GM18867 (cell line): ENCODE data around the gene PRR35.
"Not testable (repeated sequence)": the region's sequence is repeated elsewhere in the genome, so short reads cannot be mapped to it uniquely, and the experiment has no call there.

Experiments used
- ATAC-seq: cut with Tn5 transposase; IDR thresholded peaks from one replicate; pipeline ENCODE4 v1.9.1; 2021; ENCODE audit warnings: mild to moderate bottlenecking, moderate library complexity; ENCODE audit not compliant: unreplicated experiment

PRR35 gene

DNA sequence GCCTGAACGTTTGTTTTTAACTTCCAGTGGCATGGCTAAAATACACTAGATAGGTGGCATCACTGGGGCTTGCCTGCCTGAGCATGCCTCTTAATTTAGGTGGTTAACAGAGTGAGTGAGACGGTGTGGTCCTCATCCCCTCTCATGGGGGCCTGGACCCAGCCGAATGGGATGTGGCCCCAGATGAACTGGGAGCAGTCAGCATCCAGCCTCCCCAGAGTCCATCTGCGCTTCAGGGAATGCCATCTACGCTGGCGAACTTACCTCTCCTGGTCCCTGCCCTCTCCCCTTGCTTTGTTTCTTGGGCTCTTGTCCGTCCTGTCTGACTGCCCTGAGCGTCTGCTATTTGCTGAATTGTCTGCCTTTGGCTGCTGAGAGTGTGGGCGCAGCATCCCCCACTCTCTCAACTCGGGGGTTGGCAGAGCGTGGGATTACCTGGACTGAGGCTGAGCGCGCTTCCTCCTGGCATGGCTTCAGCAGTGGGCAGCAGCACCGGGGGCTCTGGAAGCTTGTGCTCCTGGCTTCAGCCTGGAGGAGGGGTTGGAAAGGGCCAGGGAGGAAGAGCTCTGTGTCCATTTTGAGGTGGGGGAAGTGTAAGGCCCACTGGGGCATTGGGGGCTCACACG lies 31.8 kb downstream of the PRR35 start:
- ATAC-seq = no peak

DNA sequence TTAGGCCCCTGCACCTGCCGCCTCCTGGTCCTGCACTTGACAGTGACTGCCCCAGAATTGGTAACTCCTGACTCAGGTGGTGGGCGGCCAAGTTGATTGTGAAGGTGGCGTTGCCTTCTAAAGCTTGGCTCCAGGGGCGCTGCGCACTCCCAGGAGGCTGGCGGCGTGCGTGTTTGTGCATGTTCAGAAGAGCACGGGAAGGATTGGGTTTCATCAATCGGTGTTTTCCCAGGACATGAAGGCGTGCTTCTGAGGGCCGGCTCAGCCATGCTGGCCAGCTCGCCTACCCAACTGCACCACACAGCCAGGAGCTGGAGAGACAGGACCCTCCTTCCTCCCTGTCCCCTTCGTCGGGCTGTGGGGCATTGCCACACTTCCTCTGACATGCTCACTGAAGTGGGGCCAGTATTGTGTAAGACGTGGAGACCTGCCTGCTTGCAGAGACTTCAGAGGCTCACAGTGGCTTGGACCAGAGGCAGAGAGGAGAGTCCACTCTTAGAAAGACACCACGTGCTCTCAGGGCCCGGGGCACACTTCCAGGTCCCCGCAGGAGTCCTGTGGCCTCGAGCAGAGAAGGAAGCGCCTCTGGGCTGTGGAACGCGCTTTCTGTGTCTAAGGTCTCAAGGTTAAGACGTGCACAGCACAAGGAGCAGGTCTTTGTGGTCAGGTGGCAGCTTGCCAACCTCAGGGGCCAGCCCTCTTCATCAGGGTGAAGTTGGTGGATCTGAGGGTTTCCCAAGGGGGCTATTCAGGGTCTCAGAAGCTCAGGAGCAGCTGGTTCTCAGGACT lies 32.5 kb downstream of the PRR35 start:
- no peak for ATAC-seq

DNA sequence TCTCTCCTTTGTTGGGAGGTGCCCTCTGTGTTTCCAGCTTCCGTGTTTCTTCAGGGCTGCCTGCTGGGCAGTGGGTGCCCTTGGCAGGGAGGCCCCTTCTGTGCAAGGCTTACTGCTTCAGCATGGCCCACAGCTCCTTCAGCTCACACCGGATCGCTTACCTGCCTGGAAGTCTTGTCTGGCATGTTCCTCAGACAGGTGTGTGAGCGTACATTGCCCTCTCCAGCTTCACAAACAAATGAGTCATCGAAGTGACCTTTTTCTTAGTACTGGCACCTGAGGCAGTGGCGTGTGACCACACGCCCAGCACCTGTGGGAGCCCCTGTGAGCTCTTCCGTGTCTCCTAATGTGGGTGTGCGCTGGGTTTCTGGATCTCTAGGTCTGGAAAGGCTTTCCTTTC lies 33.2 kb downstream of the PRR35 start:
- no peak for ATAC-seq

DNA sequence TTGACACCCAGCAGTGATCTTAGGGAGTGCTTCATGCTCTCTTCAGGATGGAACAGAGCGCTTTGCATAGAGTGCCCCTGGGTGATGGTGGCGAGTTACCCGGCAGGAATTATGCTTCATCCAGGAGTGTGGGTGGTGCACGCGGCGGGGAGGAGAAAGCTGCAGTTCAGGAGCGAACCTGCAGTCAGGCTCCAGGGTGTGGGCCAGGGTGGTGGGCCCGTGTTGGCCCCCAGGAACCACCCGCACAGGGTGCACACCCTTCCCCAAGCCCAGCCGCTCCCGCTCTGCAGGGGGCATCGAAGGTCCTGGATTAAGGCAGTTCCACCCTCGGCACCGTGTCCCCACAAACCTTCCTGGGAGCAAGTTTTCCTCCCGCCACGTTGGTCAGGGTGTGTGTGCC lies 33.6 kb downstream of the PRR35 start:
- ATAC-seq = no peak

DNA sequence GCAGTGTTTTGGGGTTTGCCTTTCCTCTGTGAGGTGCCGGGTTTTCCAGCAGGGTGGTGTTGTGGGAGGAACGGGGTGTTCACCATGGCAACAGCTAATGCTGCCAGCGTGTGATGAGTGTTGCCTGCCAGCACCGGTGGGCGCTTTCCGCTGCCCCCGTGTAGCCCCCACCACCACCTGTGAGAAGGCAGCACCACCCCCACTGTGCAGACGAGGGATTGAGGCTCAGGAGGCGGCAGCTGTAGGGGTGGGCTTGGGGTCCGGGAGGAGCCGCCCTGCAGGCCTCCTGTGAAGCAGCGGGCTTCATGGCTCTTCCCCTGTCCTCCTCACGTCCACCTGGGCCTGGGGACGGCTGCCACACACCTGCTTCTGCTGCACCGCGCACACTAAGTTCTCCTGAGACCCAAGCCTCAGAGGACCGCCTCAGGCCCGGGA lies 34.9 kb downstream of the PRR35 start:
- no peak for ATAC-seq

DNA sequence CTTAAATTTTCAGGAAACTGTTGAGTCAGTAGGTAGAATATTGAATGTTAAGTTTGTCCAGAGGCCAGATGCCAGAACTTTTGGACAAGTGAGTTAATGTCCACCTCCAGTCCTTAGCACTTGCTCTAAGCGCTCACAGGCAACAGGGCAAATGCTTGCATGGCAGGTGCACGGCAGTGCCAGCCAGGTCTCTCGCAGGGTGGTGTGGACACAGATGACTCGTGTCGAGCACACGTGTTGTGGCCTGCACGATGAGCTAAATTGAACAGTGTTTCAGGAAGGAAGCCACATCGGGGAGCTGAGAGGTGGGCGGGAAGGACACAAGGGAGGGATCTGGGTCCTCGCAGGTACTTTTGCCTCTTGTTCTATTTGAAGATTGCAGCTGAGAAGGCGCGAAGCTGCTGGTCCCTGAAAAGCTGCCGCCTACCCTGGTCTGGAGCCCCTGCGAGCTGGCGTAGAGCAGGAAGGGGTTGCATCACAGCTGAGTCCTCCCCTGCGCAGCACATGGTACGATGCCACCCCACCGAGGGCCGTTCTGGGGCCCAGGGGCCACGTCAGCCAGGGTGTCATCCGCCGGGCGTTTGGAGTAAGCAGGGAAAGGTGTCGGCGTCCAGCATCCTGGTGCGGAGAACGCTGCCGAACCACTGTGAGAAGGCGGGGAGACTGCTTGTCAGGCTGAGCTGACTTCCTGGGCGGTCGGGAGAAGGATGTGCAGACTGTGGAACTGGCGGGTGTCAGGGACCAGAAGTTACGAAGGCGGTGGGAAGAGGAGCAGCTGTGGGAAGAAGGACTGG lies 35.9 kb downstream of the PRR35 start:
- ATAC-seq = no peak

DNA sequence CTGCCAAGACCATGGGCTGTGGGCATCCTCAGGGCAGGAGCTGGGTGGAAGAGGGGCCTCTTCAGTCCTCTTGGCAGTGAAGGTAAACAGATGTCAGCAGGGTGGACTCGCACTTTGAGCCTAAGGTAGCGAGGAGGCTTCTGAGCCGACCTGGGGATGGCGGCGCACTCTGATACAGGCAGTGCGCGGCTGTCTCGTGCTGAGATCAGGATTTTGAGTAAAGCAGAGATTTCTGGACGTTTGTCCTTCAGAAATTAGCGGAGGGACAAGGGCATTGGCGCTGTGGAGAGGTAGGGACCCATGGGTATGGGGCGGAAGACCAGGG lies 36.5 kb downstream of the PRR35 start:
- ATAC-seq = no peak

DNA sequence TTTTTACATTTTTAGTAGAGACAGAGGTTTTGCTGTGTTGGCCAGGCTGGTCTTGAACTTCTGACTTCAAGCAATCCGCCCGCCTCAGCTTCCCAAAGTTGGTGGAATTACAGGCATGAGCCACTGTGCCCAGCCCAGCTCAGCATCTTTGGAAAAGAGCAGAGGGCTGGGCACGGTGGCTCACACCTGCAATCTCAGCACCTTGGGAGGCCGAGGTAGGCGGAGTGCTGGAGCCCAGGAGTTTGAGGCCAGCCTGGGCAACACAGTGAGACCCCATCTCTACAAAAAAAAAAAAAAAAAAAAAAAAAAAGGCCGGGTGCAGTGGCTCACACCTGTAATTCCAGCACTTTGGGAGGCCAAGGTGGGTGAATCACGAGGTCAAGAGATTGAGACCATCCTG lies 37.5 kb downstream of the PRR35 start:
- not testable (repeated sequence) for ATAC-seq

DNA sequence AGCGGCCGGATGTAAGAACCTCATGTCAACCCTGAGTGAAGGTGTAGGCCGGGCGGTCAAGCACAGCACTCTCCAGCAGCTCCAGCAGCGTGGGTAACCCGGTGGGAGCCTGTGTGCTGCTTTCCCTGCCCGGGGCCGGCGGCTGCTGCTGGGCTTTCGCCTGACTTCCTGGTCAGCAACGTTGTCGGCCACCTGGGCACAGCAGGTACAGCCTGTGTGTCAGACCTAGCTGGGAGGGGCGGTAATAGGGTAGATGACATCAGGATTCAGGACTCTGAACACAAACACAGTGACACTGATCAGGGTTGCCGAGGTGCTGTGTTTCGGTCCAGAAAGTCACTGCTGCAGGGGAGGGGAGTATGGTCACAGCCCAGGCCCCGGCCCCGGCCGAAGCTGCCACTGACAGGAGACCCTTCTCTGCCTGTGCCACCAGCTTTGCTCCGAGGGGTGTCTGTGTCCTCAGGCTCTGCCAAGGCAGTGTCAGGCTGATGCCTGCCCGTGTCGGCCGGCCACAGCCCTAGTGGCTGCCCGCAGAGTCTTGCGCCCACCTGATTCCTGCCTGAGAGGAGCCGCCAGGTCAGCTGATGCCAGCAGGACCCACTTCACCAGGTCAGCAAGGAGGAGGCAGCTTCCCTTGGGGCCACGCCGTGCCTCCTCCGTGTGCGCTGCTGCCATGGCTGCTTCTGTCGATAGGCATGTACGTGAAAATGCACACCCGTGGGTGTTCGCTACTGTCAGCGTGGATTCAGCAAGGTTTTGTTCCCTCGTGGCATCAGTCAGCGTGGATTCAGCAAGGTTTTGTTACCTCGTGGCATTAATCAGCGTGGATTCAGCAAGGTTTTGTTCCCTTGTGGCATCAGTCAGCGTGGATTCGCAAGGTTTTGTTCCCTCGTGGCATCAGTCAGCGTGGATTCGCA lies 38.9 kb downstream of the PRR35 start:
- no peak for ATAC-seq

DNA sequence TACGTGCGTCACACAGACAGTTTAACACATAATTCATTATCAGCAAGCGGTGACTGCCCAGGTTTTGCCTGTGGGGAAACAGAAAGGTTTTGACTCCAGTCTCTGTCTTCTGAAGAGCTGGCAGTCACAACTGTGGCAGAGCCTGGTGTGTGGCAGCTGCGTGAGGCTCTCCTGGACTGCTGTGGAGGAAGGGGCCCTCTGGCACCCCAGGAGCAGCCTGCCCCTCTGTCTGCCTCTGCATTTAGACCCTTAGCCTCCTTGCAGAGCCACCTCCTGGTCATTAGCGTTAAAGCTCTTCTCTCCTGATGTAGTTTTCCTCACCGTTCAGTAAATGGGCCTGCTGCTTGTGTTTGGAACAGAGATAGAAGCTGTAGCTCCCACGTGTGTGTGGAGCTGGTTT lies 40.6 kb downstream of the PRR35 start:
- no peak for ATAC-seq

DNA sequence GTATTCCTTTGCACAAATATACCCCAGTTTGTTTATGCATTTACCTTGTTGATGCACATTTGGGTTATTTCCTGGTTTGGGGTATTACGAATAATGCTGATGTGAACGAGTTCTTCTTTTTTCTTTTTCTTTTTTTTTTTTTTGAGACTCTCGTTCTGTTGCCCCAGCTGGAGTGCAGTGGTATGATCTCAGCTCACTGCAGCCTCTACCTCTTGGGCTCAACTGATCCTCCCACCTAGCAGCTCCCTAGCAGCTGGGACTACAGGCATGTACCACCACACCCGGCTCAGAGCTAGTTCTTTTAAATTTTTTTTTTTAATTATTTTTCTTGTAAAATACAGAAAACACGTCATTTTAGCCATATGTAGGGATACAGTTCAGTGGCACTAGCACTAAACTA lies 43.7 kb downstream of the PRR35 start:
- no peak for ATAC-seq

DNA sequence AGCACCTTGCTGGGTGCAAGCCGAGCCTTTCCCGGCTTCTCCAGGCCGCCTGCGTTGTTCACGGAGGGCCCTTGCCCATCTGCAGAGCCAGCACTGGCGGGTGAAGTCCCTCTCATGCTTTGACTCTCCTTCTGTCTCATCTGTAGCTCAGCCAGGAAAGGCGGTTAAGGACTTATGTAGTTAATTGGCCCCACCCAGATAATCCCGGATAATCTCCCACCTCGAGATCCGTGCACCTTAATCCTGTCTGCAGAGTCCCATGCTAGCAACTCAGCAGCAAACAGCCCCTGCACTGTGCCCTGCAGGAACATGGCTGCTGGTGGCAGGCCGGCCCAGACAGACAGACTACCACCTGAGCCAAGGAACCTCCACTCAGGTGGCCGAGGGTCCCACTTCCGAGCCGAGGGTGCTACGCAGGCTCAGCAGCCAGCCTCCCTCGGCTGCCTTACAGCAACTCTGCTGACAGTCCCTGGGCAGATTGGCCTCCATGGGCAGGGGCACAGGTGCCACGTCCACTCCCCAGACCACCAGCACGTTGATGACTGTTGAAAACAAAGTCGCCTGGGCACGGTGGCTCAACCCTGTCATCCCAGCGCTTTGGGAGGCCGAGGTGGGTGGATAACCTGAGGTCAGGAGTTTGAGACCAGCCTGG lies 46.6 kb downstream of the PRR35 start:
- no peak for ATAC-seq

DNA sequence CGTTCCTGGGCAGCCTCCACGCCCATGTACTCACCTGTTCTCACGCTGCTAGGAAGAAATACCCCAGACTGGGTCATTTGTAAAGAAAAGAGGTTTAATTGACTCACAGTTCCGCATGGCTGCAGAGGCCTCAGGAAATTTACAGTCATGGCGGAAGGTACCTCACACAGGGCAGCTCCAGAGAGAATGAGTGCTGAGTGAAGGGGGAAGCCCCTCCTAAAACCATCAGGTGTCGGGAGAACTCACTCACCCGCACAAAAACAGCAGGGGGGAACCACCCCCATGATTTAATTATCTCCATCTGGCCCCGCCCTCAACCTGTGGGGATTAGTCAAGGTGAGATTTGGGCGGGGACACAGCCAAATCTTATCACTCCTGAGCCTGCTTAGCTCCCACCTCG lies 47.8 kb downstream of the PRR35 start:
- ATAC-seq = no peak

DNA sequence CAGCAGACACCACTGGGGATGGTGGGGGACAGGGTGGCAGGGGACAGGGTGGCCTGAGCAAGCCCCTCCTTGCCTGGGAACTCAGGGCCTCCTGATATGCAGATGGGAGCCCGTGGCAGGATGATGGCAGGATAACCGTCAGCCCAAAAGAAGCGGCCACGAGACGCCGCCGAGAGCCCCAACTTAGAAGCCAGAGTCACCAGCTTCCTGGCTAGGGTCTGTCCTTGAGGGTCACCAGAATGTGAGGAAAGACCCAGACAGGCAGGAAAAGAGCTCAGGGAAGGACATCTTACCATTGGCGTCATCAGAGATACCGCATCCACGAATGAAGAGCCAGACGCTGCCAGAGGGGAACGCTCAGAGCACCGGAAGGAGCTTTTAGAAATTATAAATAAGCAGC lies 49.1 kb downstream of the PRR35 start:
- no peak for ATAC-seq

DNA sequence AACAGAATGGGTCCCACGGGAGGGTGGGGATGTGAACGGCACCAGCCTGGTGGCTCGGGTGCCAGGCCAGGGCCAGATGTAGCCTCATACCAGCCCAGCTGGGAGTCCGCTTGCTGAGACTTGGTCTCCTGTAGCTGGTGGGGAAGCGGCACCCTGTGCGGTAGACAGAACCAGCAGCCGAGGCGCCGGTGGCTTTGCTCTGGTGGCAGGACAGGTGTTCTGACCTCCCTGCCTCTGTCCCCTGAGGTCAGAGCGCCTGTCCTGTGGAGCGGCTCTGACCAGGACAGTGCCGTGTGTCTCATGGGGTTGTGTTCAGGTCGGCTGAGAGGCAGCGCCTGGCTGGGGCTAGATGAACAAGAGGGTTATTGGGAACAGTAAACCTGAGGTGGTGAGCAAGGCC lies 49.8 kb downstream of the PRR35 start:
- ATAC-seq = no peak

DNA sequence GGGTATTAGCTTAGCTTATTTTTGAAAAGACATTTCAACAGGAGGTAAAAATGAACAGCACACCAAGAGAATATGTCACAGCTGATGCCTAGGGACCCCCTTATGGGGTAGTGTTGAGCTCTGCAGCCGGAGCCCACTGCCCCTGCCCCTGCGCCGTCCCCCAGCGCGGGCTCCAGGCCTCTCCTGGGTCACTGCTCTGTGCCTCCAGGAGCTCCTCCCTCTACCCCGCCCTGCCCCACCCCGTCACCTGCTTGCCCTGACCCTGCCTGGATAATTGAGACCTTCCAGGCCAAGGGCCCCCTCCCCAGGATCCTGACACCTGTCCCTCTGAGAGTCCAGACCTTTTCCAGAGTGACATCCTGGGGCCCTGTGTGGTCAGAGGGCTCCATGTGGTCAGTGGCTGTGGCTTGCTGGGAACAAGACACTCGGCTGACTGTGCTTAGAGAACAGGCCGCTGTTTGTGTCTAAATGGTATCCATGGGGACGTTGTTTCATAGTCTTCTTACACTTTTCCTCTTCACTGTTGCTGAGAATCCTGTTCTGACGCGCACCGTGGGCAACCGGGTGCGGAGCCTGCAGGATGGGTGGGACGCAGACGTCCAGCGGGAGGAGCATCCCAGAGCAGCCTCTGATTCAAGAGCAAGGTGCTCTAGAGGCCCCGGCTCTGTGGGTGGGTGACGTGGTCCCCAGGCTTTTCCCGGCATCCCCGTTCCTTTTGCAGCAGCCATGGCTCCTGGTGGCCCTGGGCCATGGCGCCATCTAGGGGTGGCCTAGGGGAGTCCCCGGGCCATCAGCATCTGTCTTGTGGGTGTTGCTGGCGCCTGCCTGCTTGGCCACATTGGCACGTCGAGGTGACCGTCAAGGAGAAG lies 50.6 kb downstream of the PRR35 start:
- no peak for ATAC-seq

DNA sequence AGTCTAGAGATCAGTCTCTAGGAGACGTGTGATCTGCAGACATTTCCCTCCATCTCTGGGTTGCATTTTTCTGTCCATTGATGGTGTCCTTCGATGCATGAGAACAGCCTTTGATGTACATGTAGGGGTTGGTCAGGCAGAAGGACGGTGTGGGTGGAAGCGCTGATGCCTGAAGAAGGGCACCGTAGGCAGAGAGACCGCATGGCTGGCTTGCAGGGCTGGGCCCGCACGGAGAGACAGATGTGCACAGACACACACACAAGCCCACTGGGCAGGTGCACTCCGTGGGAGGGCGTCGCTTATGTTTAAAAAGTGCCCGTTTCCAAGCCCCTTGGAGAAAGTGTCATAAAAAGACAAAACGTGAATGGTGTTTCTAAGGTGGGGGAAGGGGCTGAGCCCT lies 54.9 kb downstream of the PRR35 start:
- no peak for ATAC-seq
